ENCODE data around the gene SHH. TPM values are rescaled to one million over a fixed set of nuclear protein-coding genes. Genes with fewer than 3 reads are reported as not detected.

Gene SHH
- total RNA-seq, 1 donor from 2014 or later, result 7.3 TPM

DNA sequence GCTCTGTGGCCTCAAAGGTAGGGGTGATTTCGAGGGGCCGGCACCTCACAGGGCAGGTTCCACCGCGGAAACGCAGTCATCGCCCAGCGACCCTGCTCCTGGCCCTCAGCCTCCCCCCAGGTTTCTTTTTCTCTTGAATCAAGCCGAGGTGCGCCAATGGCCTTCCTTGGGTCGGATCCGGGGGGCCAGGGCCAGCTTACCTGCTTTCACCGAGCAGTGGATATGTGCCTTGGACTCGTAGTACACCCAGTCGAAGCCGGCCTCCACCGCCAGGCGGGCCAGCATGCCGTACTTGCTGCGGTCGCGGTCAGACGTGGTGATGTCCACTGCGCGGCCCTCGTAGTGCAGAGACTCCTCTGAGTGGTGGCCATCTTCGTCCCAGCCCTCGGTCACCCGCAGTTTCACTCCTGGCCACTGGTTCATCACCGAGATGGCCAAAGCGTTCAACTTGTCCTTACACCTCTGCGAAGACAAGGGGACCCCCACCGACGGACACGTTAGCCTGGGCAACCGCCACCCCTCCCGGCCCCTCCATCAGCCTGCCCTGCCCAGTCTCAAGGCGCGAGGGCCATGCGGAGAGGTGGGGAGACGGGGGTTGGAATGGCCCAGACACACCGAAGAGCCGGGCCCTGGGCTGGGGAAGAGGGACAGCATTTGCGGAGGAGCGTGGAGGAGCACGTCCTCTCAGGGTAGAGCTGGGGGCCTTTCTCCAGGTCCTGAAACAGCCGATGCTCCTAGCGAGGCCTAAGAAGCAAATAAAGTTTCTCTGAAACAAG, 6.0 kb downstream of the SHH start:
- Histone ChIP-seq H3K27me3 (ENCODE audit: low read depth) (peaks cover 97% of the 10 kb centered on the region), H3K4me3 (peak overlapping the region; percentile 49), H3K27ac (peak overlapping the region; percentile 84), H3K9me3 (no peaks in the 10 kb centered on the region), H3K36me3 (no peaks in the 10 kb centered on the region), H3K4me1 (peaks cover 68% of the 10 kb centered on the region)
- DNase-seq (no peak), ATAC-seq (no peak)
- TF ChIP-seq, protein P1, sequence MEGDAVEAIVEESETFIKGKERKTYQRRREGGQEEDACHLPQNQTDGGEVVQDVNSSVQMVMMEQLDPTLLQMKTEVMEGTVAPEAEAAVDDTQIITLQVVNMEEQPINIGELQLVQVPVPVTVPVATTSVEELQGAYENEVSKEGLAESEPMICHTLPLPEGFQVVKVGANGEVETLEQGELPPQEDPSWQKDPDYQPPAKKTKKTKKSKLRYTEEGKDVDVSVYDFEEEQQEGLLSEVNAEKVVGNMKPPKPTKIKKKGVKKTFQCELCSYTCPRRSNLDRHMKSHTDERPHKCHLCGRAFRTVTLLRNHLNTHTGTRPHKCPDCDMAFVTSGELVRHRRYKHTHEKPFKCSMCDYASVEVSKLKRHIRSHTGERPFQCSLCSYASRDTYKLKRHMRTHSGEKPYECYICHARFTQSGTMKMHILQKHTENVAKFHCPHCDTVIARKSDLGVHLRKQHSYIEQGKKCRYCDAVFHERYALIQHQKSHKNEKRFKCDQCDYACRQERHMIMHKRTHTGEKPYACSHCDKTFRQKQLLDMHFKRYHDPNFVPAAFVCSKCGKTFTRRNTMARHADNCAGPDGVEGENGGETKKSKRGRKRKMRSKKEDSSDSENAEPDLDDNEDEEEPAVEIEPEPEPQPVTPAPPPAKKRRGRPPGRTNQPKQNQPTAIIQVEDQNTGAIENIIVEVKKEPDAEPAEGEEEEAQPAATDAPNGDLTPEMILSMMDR (IDR thresholded peaks at IDR 0.05), result no peak
- intact Hi-C loops (cut with DNase I), result no loop called here

DNA sequence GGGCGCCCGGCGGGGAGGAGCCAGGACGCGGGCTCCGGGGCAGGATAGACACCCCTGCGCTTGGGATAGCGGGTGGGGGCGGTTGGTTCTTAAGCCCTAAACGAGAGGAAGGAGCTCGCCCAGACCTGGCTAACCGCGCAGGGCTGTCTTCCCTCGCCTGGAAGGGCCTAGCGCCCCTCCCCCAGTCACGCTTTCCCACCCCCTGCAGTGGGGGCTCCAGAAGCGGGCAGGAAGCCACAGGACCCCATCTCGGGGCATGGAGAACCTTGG, 6.5 kb downstream of the SHH start:
- Histone ChIP-seq H3K9me3 (no peaks in the 10 kb centered on the region), H3K4me1 (peaks cover 65% of the 10 kb centered on the region), H3K27me3 (ENCODE audit: low read depth) (peaks cover 97% of the 10 kb centered on the region), H3K36me3 (no peaks in the 10 kb centered on the region), H3K4me3 (peak overlapping the region; percentile 49), H3K27ac (peak overlapping the region; percentile 84)
- no peak for ATAC-seq
- intact Hi-C loops (cut with DNase I), result no loop called here
- TF ChIP-seq, protein P1 (IDR thresholded peaks at IDR 0.05), result no peak
- no peak for DNase-seq

DNA sequence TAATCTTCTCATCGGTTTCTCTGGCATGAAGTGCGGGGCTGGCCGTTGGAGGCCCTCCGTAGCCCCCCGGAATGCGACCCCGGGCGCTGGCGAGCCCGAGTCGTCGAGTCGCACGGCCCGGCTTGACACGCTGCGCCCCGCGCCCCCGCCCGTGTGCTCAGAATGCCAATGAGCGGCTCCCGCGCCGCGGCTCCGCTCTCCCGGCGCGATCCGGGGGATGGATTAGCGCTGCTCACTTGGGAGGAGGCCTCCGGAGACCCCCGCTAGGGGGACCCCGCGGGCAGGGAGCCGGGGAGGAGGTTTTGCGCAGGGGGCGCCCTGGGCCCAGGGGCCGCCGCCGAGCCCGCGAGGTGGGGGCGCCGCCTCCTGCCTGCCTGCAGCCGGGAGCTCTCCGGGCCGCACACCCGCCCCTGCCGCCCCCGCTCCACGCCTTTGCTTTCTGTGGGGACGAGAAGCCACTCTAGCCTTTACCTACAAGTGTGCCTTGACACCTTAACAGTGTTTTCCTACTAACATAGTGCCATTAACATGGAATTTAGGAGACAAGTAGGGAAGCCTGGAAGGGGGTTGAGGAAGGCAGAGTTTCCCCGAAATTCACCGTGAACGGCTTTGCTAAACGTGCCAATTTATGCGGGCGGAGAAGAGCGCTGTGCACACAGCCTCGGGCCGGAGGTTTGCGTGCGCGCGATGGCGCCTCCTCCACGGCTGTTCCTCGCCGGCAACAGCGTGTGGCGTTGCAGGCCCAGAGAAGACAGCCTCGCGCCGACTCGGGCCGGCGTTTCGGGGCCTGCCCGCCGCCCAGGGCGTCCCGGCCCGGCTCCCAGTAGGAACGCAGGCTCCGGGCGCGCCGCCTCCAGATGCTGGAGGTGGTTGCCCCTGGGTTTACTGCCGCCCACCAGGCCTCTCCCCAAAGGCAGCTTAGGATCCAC, 7.1 kb downstream of the SHH start:
- Histone ChIP-seq H3K9me3 (no peaks in the 10 kb centered on the region), H3K27ac (peak overlapping the region; percentile 84), H3K4me1 (peaks cover 61% of the 10 kb centered on the region), H3K27me3 (ENCODE audit: low read depth) (peaks cover 97% of the 10 kb centered on the region), H3K4me3 (peak overlapping the region; percentile 49), H3K36me3 (no peaks in the 10 kb centered on the region)
- DNase-seq (peak; percentile 74), ATAC-seq (peak; percentile 38 to 59)
- TF ChIP-seq, protein P1 (IDR thresholded peaks at IDR 0.05), result peak; percentile 59
- intact Hi-C loops (cut with DNase I), result no loop called here

DNA sequence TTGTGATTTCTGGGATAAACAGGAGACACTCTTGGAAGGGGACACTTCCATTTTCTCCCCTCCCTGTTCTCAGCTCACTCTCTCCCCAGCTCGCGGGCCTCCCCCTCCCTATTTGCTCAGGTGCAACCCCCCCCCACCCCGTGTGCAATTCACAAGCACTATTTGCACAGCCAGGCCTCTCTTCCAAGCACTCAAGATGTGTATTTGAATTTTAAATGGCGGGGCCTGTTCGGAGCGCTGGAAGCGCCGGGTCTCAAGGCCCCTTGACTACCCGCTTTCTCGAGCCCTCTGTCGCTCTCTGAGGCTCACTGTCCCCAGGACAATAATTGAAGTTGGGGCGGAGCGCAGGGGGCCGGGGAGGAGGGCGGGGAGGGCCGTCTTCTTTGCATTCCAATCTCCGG, 7.8 kb downstream of the SHH start:
- TF ChIP-seq, protein P1 (IDR thresholded peaks at IDR 0.05), result no peak
- Histone ChIP-seq H3K4me1 (peaks cover 54% of the 10 kb centered on the region), H3K4me3 (peak overlapping the region; percentile 49), H3K27me3 (ENCODE audit: low read depth) (peaks cover 97% of the 10 kb centered on the region), H3K36me3 (no peaks in the 10 kb centered on the region), H3K27ac (peak overlapping the region; percentile 84), H3K9me3 (no peaks in the 10 kb centered on the region)
- intact Hi-C loops (cut with DNase I), result no loop called here
- DNase-seq (no peak), ATAC-seq (peak; percentile 13 to 27)

DNA sequence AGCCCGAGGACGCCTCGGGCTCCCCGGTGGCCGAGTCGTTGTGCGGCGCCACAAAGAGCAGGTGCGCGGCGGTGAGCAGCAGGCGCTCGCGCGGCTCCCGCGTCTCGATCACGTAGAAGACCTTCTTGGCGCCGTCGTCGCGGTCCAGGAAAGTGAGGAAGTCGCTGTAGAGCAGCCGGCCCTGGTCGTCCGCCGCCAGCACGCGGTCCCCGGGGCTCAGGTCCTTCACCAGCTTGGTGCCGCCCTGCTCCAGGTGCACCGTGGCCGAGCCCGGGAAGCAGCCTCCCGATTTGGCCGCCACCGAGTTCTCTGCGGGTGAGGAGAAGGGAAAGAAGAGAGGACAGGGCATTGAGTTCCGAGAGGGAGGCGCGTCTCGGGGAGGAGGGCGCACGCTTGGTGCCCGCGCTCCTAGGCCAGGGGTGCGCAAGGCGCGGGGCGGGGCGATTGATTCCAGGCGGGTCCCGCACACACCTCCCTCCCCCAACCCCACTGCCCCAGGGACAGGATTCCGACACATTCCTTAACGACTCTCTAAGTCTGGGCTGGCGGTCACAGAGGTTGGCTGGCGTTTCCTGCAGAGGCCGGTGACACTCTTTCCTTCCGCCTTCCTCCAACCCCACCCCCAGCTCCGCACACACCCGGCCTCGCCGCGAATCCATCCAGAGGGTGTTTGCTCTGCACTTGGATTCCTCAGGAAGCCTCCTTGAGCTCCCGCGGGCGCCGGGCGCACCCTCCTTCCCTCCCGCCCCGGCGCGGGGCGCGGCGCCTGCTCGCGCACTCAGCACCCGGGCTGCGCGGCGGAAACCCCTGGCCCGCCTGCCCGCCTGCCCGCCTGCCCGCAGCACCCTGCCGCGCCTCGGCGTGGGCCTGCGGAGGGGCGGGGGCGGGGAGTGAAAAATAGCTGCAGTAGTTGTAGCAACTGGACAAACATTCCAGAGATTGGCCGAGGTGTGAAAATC, 8.6 kb downstream of the SHH start:
- peaks cover 47% of the 10 kb centered on the region for H3K4me1 ChIP-seq
- DNase-seq (peak; percentile 91), ATAC-seq (peak; percentile 82 to 85)
- H3K9me3 ChIP-seq, result no peaks in the 10 kb centered on the region
- H3K36me3 ChIP-seq, result no peaks in the 10 kb centered on the region
- TF ChIP-seq, protein P1 (IDR thresholded peaks at IDR 0.05), result no peak
- intact Hi-C loops (cut with DNase I), result no loop called here
- peak overlapping the region; percentile 49 for H3K4me3 ChIP-seq
- peak overlapping the region; percentile 84 for H3K27ac ChIP-seq
- H3K27me3 ChIP-seq (ENCODE audit: low read depth), result peaks cover 97% of the 10 kb centered on the region
